ENCODE measurements around the gene CROCC. TPM values are rescaled to one million over a fixed set of nuclear protein-coding genes. Genes with fewer than 3 reads are reported as not detected.

Gene CROCC
- total and polyA plus RNA-seq, 9 of the 15 experiments (the other 6 are each of a cell fraction or from before 2014, with no cell fraction given): 0.17 to 15.4 (median 7.6) TPM

- TF ChIP-seq DACH1 (IDR thresholded peaks at IDR 0.05; ENCODE audit: partially characterized antibody) (peak; percentile 49), ZC3H11A (IDR thresholded peaks at IDR 0.05; ENCODE audit: low read depth, low read length) (no peak), PHF21A (IDR thresholded peaks at IDR 0.05; ENCODE audit: borderline replicate concordance, low read depth) (peak; percentile 31; the same call in 1 of the 2 replicates), ZNF695 (CRISPR knock-in tag; IDR thresholded peaks at IDR 0.05) (peak; percentile 98), EGR1 (conservative IDR thresholded peaks at IDR 0.05) (peak; percentile 50), BRF2 (IDR thresholded peaks at IDR 0.05; ENCODE audit: borderline replicate concordance, insufficient read depth, insufficient read length) (no peak), NR3C1 (CRISPR knock-in tag; IDR thresholded peaks at IDR 0.05) (no peak), POLR2G (IDR thresholded peaks at IDR 0.05; ENCODE audit: low read depth, low read length) (peak; percentile 97), ZBTB12 (CRISPR knock-in tag; IDR thresholded peaks at IDR 0.05) (peak; percentile 63), TCF15 (CRISPR knock-in tag; IDR thresholded peaks at IDR 0.05) (no peak), EP300 (IDR thresholded peaks at IDR 0.05; ENCODE audit: low read length) (peak; percentile 80), XRCC3 (IDR thresholded peaks at IDR 0.05) (no peak), DEAF1 (CRISPR knock-in tag; IDR thresholded peaks at IDR 0.05) (peak; percentile 98), TAF7 (tag; IDR thresholded peaks at IDR 0.05) (no peak), ZNF311 (CRISPR knock-in tag; IDR thresholded peaks at IDR 0.05) (no peak), ZNF740 (CRISPR knock-in tag; IDR thresholded peaks at IDR 0.05) (0 out of 2 replicates have a peak, but pooled peaks have one; percentile 50), ZNF740 (tag; IDR thresholded peaks at IDR 0.05) (no peak; a peak in 1 of 4 replicates), ADNP (tag; IDR thresholded peaks at IDR 0.05) (no peak), CCNT2 (IDR thresholded peaks at IDR 0.05; ENCODE audit: borderline replicate concordance, extremely low read depth, insufficient read length, low read depth, low read length) (peak; percentile 88), KLF13 (tag; IDR thresholded peaks at IDR 0.05; ENCODE audit: borderline replicate concordance, low read depth) (peak; percentile 80; the same call in 1 of the 2 replicates), RBM22 (IDR thresholded peaks at IDR 0.05; ENCODE audit: low read depth, low read length, poor library complexity, severe bottlenecking) (peak; percentile 97)
Measured at GRCh38 chr1:16905110-16905867, 16.4 kb upstream of the CROCC start (continued).
